Panc1 (cell line): Measurements from ENCODE around the gene ANKRD33B. TPM values are rescaled to one million over a fixed set of nuclear protein-coding genes. Genes with fewer than 3 reads are reported as not detected.

Experiments
- ATAC-seq: fragments of 200-7000 bp; cut with Tn5 transposase; 2 replicates; pipeline ENCODE4 v1.9.1; 2020; ENCODE audit warnings: mild to moderate bottlenecking, moderate library complexity
- BruUV-seq: library from RNA; stranded (reverse); fragments of 400-500 nt; replicated peaks from 2 replicates; lab custom pipeline; 2021; lab: Mats Ljungman, UMichigan
- CTCF ChIA-PET: fragments of 300-600 bp; sonication (Branson Sonifier 250); formaldehyde crosslinking; loops from one replicate; lab custom pipeline; 2022; ENCODE audit warnings: antibody characterized with exemption; lab: Charles Lee
- POLR2A ChIA-PET: fragments of 300-600 bp; sonication (Branson Sonifier 250); formaldehyde crosslinking; loops from one replicate; lab custom pipeline; 2022; ENCODE audit warnings: antibody characterized with exemption; lab: Charles Lee
- DNase-seq: peaks from one replicate; pipeline ENCODE4 v3.0.0-alpha.2; 2010; ENCODE audit warnings: low read depth, low spot score
- H3K27ac ChIP-seq: 2 replicates; pipeline ENCODE4 v1.5.1; 2011; ENCODE audit warnings: mild to moderate bottlenecking, low read length, inconsistent platforms
- H3K27me3 ChIP-seq: fragments of 200-500 bp; sonication (Bioruptor generic); 2 replicates; pipeline ENCODE4 v1.6.0; 2014; ENCODE audit warnings: low read length, inconsistent platforms; ENCODE audit not compliant: control insufficient read depth, insufficient read depth
- H3K36me3 ChIP-seq: fragments of 200-500 bp; sonication (Bioruptor generic); 2 replicates; pipeline ENCODE4 v1.5.1; 2014; ENCODE audit warnings: inconsistent platforms, mild to moderate bottlenecking, low read length, moderate library complexity; ENCODE audit not compliant: control insufficient read depth, insufficient read depth
- H3K4me1 ChIP-seq: 2 replicates; pipeline ENCODE4 v1.5.1; 2011; ENCODE audit warnings: inconsistent platforms, mild to moderate bottlenecking, low read length, moderate library complexity; ENCODE audit not compliant: control insufficient read depth, insufficient read depth
- H3K4me3 ChIP-seq, 2 experiments: 2 replicates each; pipeline ENCODE4 v1.5.1; 2011 to 2012; ENCODE audit warnings: low read depth in 2 of 2, low read length in 2 of 2, mild to moderate bottlenecking in 2 of 2, inconsistent platforms in 1 of 2, moderate library complexity in 1 of 2
- H3K9me3 ChIP-seq: fragments of 200-500 bp; sonication (Bioruptor generic); 2 replicates; pipeline ENCODE4 v1.5.1; 2014; ENCODE audit warnings: low read depth, mild to moderate bottlenecking, inconsistent platforms, low read length, moderate library complexity; ENCODE audit not compliant: control insufficient read depth, insufficient read depth
- POLR2AphosphoS5 ChIP-seq: IDR thresholded peaks from 2 replicates; pipeline ENCODE4 v1.6.1; 2012; ENCODE audit warnings: mild to moderate bottlenecking, low read depth, low read length, moderate library complexity
- SIN3A ChIP-seq: IDR thresholded peaks from 2 replicates; pipeline ENCODE4 v1.6.1; 2012; ENCODE audit warnings: low read depth, mild to moderate bottlenecking, low read length, moderate library complexity, borderline replicate concordance; ENCODE audit not compliant: insufficient read depth
- TCF7L2 ChIP-seq: IDR thresholded peaks from 2 replicates; pipeline ENCODE4 v1.6.1; 2011; ENCODE audit warnings: mild to moderate bottlenecking, low read depth, low read length, inconsistent platforms
- in situ Hi-C: cut with HindIII; loops from 2 replicates; pipeline ENCODE4 v1.10.0; 2016; ENCODE audit warnings: low sequenced_read_pairs, low pct_unique_long_range_greater_than_20kb
- intact Hi-C: fragments of 100-400 bp; cut with micrococcal nuclease; formaldehyde crosslinking; loops from one replicate; pipeline ENCODE4 v1.10.0; 2022; ENCODE audit not compliant: unreplicated experiment
- total RNA-seq: library from RNA; stranded (reverse); gene quantifications from one replicate; pipeline ENCODE4 v1.2.1, GENCODE V29; 2021; ENCODE audit not compliant: unreplicated experiment
- TF ChIP-seq, protein P1 (sequence below), 2 experiments: IDR thresholded peaks; 2 replicates each; pipeline ENCODE4 v1.6.1; 2011 to 2012; ENCODE audit warnings: low read depth in 2 of 2, control low read depth in 1 of 2, low read length in 1 of 2, mild to moderate bottlenecking in 1 of 2, moderate library complexity in 1 of 2; ENCODE audit not compliant: insufficient read depth in 1 of 2
- TF ChIP-seq, protein P2 (sequence below): fragments of 450-650 bp; IDR thresholded peaks from 2 replicates; pipeline ENCODE4 v1.5.1; 2017; ENCODE audit warnings: mild to moderate bottlenecking

The ANKRD33B gene
- total RNA-seq, 1 experiment from 2014 or later: 19.1 TPM

DNA sequence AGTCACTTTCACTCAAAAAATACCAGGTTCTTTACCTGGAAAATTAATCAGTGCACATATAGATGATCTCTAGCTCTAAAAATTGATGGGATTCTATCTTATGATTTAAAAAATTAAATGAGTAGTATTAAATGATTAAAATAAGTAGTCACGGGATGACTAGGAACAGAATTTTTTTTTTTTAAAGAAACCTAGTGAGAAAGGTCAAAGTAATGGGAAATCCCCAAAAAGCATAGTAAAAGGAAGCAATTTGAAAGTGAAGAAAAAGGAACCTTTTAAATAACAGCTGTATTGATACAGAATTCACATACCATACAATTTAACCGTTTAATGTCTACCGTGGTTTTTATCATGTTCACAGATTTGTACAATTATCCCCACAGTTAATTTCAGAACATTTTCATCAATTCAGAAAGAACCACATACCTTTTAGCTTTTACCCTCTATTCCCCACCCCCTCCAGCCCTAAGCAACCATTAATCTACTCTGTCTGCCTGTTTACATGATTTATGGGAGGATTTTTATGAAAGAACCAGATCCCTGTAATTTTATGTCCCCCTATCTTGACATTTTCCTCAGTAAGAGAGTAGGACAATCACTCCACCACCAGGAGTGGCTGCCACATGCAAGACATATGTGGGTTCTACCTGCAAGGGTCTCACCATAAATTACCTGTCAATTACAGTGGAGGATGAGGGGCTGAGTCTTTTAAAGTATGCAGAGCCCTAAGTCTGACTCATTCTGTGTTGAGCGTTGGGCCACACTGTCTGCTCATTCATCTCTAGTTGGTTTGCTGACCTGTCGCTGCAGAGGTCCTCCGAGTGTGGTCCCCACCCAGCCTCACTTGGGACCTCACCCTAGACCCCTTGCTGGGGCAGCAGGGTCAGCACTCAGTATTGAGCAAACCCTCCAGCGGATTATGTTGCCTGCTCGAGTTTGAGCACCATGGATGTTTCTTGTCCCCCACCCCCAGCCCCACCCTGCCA is 16.0 kb downstream of the ANKRD33B start:
- POLR2A ChIA-PET: interaction anchor here (0.7 kb wide), 1 partner anchor 47 kb away, joined by 4 read pairs; no protein-coding TSS in a partner anchor
- intact Hi-C loops: no loop called here
- CTCF ChIA-PET: no interaction called here
- in situ Hi-C loops: no loop called here
- no TSS peak for BruUV-seq
- ATAC-seq (no peak), DNase-seq (no peak)
- TF ChIP-seq SIN3A: no peak
- no peak for TF ChIP-seq POLR2AphosphoS5
- TF ChIP-seq TCF7L2: no peak
- TF ChIP-seq, protein P1, sequence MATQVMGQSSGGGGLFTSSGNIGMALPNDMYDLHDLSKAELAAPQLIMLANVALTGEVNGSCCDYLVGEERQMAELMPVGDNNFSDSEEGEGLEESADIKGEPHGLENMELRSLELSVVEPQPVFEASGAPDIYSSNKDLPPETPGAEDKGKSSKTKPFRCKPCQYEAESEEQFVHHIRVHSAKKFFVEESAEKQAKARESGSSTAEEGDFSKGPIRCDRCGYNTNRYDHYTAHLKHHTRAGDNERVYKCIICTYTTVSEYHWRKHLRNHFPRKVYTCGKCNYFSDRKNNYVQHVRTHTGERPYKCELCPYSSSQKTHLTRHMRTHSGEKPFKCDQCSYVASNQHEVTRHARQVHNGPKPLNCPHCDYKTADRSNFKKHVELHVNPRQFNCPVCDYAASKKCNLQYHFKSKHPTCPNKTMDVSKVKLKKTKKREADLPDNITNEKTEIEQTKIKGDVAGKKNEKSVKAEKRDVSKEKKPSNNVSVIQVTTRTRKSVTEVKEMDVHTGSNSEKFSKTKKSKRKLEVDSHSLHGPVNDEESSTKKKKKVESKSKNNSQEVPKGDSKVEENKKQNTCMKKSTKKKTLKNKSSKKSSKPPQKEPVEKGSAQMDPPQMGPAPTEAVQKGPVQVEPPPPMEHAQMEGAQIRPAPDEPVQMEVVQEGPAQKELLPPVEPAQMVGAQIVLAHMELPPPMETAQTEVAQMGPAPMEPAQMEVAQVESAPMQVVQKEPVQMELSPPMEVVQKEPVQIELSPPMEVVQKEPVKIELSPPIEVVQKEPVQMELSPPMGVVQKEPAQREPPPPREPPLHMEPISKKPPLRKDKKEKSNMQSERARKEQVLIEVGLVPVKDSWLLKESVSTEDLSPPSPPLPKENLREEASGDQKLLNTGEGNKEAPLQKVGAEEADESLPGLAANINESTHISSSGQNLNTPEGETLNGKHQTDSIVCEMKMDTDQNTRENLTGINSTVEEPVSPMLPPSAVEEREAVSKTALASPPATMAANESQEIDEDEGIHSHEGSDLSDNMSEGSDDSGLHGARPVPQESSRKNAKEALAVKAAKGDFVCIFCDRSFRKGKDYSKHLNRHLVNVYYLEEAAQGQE (IDR thresholded peaks at IDR 0.05; ENCODE audit: insufficient read depth in 1 of 2, low read depth in 2 of 2, low read length in 1 of 2): no peak
- TF ChIP-seq, protein P2, sequence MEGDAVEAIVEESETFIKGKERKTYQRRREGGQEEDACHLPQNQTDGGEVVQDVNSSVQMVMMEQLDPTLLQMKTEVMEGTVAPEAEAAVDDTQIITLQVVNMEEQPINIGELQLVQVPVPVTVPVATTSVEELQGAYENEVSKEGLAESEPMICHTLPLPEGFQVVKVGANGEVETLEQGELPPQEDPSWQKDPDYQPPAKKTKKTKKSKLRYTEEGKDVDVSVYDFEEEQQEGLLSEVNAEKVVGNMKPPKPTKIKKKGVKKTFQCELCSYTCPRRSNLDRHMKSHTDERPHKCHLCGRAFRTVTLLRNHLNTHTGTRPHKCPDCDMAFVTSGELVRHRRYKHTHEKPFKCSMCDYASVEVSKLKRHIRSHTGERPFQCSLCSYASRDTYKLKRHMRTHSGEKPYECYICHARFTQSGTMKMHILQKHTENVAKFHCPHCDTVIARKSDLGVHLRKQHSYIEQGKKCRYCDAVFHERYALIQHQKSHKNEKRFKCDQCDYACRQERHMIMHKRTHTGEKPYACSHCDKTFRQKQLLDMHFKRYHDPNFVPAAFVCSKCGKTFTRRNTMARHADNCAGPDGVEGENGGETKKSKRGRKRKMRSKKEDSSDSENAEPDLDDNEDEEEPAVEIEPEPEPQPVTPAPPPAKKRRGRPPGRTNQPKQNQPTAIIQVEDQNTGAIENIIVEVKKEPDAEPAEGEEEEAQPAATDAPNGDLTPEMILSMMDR: no peak
- H3K9me3 ChIP-seq: no peaks in the 10 kb centered on the region
- no peak overlapping the region for H3K4me3 ChIP-seq
- H3K4me1 ChIP-seq: peaks cover 13% of the 10 kb centered on the region
- H3K36me3 ChIP-seq: no peaks in the 10 kb centered on the region
- H3K27me3 ChIP-seq: no peaks in the 10 kb centered on the region
- H3K27ac ChIP-seq: no peak overlapping the region

DNA sequence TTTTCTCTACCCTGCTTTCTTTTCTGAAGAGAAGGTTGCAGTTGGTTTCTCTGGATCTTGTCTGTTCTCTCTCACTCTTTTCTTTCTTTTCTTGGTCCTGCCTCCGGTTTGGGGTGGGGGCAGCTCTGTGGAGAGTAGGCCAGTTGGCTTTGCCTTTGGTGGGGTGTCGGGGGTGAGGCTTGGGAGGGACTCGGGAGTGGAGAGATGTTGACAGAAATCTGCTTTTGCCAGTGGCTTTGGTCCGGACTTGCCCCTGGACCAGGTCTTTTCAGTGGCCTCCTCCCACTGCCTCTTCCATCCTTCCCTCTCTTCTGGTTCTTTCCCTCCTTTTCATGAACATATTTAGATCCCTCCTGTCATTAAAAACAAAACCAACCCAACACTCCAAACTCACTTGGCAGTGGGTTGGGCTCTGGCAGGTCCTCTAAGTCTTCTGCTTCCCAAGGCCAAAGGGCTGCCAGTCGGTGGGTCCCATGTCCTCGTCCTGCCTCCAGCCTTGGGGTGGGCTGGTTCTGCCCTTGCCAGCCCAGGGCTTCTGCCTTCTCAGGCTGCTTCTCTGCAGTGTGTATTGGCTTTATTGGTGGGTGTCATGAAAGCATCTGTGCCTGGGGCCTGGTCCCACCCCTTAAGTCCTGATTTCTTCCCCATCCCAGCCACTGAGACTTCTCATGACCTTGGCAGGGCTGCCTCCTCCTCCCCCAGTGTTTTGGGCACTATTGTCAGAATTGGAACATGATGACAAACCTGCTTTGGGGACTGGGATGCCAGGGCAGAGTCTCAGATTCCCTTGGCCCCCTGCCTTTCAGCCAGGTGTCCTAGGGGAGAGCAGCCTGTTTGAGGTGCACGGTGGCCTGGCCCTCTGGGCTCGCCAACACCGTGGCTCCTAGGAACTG is 16.9 kb downstream of the ANKRD33B start:
- in situ Hi-C loops: no loop called here
- no peak for TF ChIP-seq SIN3A
- BruUV-seq: no TSS peak
- H3K4me1 ChIP-seq: peaks cover 13% of the 10 kb centered on the region
- no peak overlapping the region for H3K4me3 ChIP-seq
- no peaks in the 10 kb centered on the region for H3K9me3 ChIP-seq
- no peaks in the 10 kb centered on the region for H3K36me3 ChIP-seq
- intact Hi-C loops: no loop called here
- ATAC-seq (no peak), DNase-seq (no peak)
- no peaks in the 10 kb centered on the region for H3K27me3 ChIP-seq
- H3K27ac ChIP-seq: no peak overlapping the region
- ChIA-PET POLR2A (no interaction called here), CTCF (no interaction called here)
